Skin epidermis (tissue), 12 donors: Measurements from ENCODE around the gene CECR2.
"Not testable (repeated sequence)": the region's sequence is repeated elsewhere in the genome, so short reads cannot be mapped to it uniquely, and the experiment has no call there.

Source experiments
- H3K27ac ChIP-seq, 21 experiments: fragments of 200-600 bp; sonication (generic) in 11 of 21; one replicate each; pipeline ENCODE4 v1.5.0; 2020; ENCODE audit warnings: mild to moderate bottlenecking in 3 of 21, inconsistent platforms in 2 of 21, moderate library complexity in 2 of 21
- H3K4me3 ChIP-seq, 7 experiments: fragments of 200-600 bp; sonication (generic) in 2 of 7; one replicate each; pipeline ENCODE4 v1.5.0; 2020; ENCODE audit warnings: inconsistent platforms in 2 of 7, mild to moderate bottlenecking in 2 of 7, moderate library complexity in 1 of 7

Gene CECR2

DNA sequence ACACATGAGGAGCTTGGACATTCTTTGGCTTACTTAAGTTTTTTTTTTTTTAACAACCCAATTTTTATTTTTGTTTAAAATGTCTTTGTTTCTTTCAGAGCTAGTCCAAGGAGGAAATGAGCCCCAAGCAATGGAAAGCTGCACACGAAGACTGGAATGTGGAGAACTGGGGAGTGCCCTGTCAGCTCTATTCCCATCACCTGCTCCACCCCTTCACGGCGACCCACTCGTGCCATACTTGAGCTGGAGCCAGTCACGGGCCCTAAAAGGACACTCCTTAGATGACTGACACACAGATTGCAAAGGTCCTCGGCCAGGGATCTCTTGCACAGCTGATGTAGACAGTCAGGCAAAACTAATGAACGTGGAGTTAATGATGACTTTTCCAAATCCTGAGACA is 183.5 kb downstream of the CECR2 start:
- H3K27ac ChIP-seq, result no peak overlapping the region
- H3K4me3 ChIP-seq, result no peak overlapping the region

DNA sequence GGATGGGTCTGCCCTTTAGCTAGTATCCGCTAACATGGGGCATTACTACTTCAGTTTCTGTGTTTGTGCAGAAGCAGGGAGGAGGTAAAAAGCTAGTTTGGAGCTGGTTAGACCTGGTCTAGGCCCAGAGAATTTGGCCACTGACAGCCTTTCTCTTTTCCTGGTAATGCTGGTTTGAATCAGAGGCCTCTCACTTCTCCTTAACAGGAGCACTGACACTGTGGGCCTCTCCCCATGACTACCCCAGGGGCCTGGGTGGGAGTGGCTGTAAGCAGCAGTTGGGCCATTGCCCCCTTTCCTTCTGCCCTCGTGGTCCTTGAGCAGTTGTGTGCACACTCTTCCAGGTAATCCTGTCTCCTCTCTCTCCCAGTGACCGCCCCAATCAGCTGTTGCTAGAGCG is 185.6 kb downstream of the CECR2 start:
- no peak overlapping the region for H3K4me3 ChIP-seq
- no peak overlapping the region for H3K27ac ChIP-seq

- Histone ChIP-seq H3K27ac (no peak overlapping the region), H3K4me3 (no peak overlapping the region)
Observed at GRCh38 chr22:17559188-17559587, 189.9 kb downstream of the CECR2 start.

DNA sequence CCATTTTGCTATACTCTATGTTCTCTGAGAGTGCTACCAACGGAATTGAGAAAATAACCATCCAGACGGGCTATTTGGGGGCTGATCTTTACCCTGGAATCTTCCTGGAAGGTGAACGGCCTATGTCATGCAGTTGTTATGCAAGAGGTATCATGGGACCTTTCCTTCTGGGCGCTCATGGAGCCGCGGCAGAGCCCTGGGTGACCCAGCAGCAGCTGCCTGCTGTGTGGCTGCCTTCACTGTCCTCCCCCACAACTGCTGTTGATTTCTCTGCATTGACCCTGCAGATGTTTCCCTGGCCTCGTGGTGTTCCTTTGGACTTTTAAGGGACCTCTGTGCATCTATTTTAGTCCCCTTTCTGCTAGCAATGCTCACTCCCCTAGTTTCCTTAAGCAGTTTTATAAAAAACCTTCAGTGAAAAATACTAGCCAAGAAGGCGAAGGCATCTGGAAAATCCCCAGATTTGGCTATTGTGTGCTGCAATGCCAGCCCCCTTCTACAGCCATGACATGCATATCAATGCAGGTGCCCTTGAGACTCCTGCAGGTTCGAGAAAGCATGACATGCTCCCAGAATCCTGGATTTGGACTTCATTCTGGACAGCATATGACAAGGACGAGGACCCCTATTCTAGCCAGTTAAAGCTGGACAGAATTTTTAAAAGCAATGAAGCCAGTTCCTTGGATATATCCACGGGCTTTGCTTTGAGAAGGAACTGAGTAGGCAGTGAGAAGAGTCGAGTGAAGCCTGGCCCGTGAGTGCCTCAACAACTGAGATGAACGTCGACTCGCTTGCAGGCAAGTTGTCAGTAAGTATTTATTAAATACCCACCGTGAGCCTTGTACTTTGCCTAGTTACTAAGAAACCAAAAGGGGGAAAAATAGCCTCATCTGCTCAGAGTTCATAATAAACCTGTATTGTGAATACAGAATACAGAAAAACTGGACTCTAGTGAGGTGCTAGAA is 193.9 kb downstream of the CECR2 start, which contains the start of gene SLC25A18:
Gene SLC25A18, plus strand, starts transcription at position 593 of the 965 bp plus-strand sequence. CDS start 16,447 bp downstream, outside the sequence.
- peak within 1 kb of the TSS in 2 of 21 experiments; percentile 20 to 28 for H3K27ac ChIP-seq
- no peak within 1 kb of the TSS for H3K4me3 ChIP-seq

GRCh38 chr22:17563936-17564391 is 194.7 kb downstream of the CECR2 start:
- Histone ChIP-seq H3K4me3 (no peak overlapping the region), H3K27ac (no peak overlapping the region)

DNA sequence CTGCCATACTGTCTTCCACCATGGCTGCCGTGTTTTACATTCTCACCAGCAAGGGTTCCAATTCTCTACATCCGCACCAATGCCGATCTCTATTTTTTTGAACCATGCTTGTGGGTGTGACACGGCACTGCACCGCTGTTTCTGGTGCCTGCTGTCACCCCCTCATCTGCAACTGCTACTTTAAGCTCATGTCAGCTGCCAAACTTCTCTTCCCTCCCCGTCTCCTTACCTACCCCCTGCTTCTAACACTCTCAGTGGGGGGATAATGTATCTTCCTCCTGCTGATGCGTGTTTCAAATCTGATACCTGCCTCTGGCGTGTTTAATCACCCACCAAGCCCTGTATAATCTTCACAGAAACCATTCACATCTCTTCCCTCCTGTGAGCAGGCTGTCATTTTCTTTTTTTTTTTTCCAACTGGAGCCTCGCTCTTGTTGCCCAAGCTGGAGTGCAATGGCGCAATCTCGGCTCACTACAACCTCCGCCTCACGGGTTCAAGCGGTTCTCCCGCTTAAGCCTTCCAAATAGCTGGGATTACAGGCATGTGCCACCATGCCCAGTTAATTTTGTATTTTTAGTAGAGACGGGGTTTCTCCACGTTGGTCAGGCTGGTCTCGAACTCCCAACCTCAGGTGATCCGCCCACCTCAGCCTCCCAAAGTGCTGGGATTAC is 196.9 kb downstream of the CECR2 start:
- H3K4me3 ChIP-seq, H3K27ac ChIP-seq: not testable (repeated sequence)

- Histone ChIP-seq H3K4me3 (no peak overlapping the region), H3K27ac (no peak overlapping the region)
Observed at GRCh38 chr22:17566776-17567175, 197.5 kb downstream of the CECR2 start.

DNA sequence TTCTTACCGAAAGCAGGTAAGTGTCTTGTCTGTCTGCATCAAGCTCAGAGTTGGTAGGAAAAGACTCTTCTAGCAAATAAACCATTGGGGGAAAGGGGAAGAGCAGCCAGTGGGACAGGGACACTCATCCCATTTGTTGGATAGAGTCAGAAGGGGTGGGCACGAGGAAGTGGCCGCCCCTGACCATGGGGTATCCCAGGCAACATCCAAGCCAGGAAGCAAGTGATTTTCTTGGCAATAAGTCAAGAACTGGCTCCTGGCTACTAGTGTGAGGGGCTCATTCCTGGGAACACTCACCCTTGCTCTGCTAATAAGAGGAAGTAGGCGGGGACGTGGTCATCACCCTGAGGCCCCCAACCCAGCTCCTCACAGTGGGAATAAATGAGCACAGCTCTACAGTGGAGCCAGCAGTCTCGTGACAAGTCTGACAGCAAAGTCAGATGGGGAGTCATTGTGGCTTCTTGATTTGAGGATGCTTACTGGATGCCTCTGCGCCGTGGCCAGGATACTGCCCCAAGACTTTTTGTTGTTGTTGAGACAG is 200.8 kb downstream of the CECR2 start:
- H3K27ac ChIP-seq, result peak overlapping the region in 4 of 21 experiments; percentile 15 to 59 (median 31)
- H3K4me3 ChIP-seq, result no peak overlapping the region

DNA sequence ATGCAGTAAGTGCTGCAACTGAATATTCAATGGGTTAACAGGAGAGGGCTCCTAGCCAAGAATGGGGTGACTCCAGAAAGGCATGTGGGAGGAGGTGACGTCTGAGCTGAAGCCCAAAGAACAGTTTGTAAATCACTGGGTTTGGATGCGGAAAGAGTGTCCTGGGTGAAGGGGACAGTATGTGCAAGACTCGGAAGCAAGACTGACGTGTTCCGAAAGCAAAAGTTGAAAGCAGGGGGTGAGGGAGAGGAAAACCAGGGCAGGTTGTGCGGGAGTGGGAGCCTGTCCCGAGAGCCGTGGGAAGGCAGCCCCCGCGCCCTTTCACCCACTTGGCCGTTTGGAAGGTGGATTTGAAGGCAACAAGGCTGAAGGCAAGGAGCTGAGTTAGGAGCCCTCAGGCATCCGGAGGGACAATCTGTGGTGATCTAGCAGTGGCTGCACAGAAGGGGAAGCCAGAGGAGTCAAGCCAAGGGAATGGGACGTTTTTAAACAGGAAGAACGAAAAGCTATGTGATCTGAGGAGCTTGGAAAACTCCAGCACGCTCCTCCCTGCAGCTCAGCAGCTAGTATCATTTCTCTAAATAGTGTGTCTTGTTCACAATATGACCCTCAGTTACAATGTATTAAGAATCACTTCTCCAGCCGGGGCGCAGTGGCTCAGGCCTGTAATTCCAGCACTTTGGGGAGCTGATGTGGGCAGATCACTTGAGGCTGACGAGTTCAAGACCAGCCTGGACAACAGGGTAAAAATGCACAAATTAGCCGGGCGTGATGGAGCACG is 201.8 kb downstream of the CECR2 start:
- peak overlapping the region in 2 of 7 experiments; percentile 10 to 14 for H3K4me3 ChIP-seq
- peak overlapping the region in 14 of 21 experiments; percentile 8 to 64 (median 45) for H3K27ac ChIP-seq

DNA sequence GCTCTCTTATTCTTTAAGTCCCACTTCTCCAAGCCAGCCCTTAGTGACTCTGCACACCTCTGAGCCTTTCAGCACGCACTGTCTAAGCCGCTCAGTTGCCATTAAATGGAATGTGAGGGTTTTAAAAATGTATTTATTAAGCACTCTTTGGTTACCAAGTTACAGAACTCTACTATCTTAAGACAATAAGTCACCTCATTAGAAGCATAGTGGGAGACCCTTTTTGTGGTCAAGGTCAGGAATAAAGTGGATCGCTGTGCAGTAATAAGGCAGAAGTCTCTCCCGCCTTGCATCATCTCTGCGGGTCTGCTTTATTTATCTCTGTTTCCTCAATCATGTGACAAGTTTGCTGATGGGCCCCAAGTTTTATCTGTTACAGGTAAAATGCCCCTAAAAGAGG is 205.9 kb downstream of the CECR2 start:
- Histone ChIP-seq H3K27ac (no peak overlapping the region), H3K4me3 (no peak overlapping the region)

- no peak overlapping the region for H3K4me3 ChIP-seq
- peak overlapping the region in 3 of 21 experiments; percentile 37 to 60 (median 55) for H3K27ac ChIP-seq
Observed at GRCh38 chr22:17575681-17576080, 206.4 kb downstream of the CECR2 start.

- Histone ChIP-seq H3K4me3 (no peak overlapping the region), H3K27ac (peak overlapping the region in 5 of 21 experiments; percentile 29 to 60 (median 47))
Observed at GRCh38 chr22:17576470-17576869, 207.2 kb downstream of the CECR2 start.

DNA sequence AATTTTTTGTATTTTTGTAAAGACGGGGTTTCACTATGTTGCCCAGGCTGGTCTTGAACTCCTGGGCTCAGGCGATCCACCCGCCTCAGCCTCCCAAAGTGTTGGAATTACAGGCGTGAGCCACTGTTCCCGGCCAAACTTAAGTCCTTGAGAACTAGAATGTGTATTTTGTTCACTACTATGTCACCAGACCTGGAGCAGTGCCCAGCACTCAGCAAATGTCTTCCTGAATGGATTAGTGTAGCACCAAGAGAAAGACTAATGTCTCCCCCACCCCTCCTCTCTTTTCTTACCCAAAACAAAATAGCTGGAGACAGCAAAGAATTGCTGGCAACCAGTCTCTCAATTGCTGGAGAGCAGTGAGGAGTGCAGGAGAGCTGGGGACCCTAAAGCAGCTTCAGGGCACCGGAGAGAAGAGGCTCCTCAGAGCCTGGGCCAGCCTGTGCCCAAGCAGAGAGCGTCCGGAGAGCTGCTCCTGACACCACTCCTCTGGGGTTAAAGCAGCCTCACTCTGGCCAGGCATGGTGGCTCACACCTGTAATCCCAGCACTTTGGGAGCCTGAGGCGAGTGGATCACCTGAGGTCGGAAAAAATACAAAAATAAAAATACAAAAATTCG is 209.0 kb downstream of the CECR2 start:
- Histone ChIP-seq H3K4me3 (no peak overlapping the region), H3K27ac (peak overlapping the region in 1 of 21 experiments; percentile 3)

- Histone ChIP-seq H3K4me3 (no peak overlapping the region), H3K27ac (no peak overlapping the region)
Observed at GRCh38 chr22:17579535-17579981, 210.3 kb downstream of the CECR2 start.

DNA sequence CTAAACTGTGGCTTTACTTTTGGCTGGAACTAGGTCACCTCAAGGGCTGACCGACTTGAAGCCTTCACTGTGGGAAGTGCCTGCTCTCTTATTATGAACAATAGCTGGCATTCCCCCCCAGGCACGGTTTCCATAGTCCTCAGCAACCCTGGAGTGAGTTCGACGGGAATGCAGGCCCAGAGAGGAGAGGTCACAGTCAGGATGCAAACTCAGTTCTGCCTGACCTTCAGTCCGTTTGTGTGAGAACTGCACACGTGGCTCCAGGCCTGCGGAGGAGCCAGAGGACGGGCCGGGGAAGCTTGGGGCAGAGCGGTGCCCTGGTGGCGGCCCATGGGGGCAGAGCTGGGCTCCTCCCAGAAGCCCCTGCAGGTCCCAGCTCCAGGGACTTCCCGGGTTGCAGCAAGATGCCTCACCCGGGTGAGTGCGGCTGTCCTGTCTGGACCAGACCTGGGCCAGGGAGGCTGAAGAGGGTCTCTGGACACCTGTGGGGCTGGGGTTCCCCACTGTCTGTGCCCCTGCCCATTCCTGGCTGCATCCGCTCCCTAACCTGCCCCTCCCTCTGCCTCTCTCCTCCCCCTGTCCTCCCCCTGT is 211.3 kb downstream of the CECR2 start:
- Histone ChIP-seq H3K27ac (no peak overlapping the region), H3K4me3 (no peak overlapping the region)

DNA sequence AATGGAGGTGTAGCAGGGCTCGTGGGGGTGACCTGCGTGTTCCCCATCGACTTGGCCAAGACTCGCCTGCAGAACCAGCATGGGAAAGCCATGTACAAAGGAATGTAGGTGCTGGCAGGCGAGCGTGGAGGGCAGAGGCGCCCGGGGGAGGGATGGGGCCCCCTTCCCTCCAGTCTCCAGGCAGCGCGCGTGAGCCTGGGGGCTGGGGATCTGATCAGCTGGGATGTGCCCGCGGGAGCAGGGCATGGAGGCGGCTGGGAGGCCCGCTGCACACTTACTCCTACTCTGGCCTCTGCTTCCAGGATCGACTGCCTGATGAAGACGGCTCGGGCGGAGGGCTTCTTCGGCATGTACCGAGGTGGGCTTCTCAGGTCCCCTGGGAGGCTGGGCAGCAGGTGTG is 211.8 kb downstream of the CECR2 start:
- H3K4me3 ChIP-seq, result no peak overlapping the region
- no peak overlapping the region for H3K27ac ChIP-seq

GRCh38 chr22:17581631-17582030 is 212.4 kb downstream of the CECR2 start:
- H3K27ac ChIP-seq, result no peak overlapping the region

GRCh38 chr22:17583151-17583550 is 213.9 kb downstream of the CECR2 start:
- H3K4me3 ChIP-seq, result no peak overlapping the region
- no peak overlapping the region for H3K27ac ChIP-seq

More at GRCh38 chr22:17581631-17582030, 212.4 kb downstream of the CECR2 start:
- H3K4me3 ChIP-seq, result no peak overlapping the region
